ENCODE data around the gene PREX1.

Gene PREX1

GRCh38 chr20:48808382-48809034 is 19.3 kb downstream of the PREX1 start:
- no peak for DNase-seq

GRCh38 chr20:48807586-48808381 is 20.0 kb downstream of the PREX1 start:
- DNase-seq, result no peak

DNA sequence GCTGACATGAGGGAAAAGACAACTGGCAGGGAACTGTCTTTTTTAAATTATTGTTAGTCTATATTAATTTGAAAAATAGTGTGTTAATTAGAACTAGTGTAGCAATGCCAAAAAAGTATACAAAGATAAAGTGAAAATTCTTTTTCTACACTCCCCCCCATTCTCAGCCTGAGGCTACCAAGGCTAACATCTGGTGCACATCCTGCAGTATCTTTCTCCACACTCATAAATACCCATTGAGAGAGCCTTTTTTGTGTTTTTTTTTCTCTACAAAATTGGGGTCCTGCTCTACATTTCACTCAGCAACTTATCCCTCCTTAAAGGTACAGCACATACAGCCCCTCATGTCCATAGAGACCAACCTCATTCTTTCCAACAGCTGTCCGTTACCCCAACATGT is 20.7 kb downstream of the PREX1 start:
- no peak for DNase-seq

- DNase-seq, result no peak
Observed at GRCh38 chr20:48805716-48806115, 22.1 kb downstream of the PREX1 start.

GRCh38 chr20:48805286-48805685 is 22.5 kb downstream of the PREX1 start:
- DNase-seq, result no peak

GRCh38 chr20:48804300-48804980 is 23.4 kb downstream of the PREX1 start:
- no peak for DNase-seq

DNA sequence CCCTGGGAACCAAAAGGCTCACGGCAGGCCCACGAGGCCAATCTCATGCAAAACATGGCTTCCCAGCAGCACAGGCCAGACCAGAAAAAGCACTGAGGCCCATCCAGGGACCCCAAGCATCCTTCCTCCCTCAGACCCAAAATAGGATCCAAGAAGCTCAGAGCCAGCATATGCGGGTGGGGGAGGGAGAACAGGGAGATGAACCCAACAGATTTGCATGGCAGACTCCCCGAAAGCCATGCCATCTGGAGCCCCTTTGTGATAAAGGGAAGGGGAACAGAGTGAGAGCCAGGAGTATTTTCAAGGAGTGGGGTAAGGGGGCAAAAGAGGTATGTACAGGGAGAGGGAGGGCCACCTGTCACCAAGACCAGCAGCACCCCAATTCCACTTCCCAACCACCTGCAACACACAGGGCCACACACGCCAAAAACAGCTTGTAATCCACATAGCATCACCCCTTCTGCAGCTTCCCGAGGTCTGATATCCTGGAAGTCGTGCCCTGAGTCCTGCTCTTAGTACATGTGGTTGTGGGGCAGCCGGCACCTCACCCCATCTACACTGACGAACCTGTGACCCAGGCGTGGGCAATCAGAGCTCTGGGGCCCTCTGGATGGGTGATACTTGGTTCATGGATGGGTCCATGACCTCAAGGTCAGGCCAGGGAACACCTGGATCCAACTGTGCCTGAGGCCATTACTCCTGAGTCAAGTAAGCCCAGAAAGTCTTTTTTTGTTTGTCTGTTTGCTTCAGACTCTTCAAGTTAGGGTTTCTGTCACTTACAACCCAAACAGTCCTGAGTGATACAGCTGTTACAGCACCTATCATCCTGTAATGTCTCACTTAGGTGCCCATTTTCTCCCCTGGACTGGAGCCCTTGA is 24.4 kb downstream of the PREX1 start:
- DNase-seq, result no peak

GRCh38 chr20:48802647-48803046 is 25.2 kb downstream of the PREX1 start:
- DNase-seq, result no peak

- no peak for DNase-seq
Observed at GRCh38 chr20:48802216-48802615, 25.6 kb downstream of the PREX1 start.

- DNase-seq, result no peak
Observed at GRCh38 chr20:48801197-48801596, 26.6 kb downstream of the PREX1 start.

- no peak for DNase-seq
Observed at GRCh38 chr20:48800177-48800576, 27.6 kb downstream of the PREX1 start.

- DNase-seq, result no peak
Observed at GRCh38 chr20:48799328-48800105, 28.3 kb downstream of the PREX1 start.

GRCh38 chr20:48797850-48798747 is 29.7 kb downstream of the PREX1 start:
- no peak for DNase-seq

GRCh38 chr20:48797275-48797825 is 30.4 kb downstream of the PREX1 start:
- no peak for DNase-seq

DNA sequence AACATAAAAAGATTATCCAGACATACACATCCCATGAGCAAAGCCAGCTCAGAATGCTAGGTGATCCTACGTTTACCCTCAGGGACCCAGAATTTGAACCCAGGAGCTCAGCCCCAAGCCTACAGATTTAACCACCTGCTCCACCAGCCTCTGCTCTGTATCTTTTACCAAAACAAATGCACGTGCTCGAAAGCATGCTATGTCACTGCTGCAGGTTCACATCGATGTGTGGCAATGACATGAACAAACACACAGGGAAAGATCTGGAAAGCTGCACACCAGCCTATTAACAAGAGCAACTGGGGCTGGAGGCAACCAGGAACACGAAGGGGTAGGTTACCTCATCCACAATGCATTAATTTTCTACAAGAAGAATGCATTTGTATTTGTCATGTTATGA is 32.1 kb downstream of the PREX1 start:
- DNase-seq, result no peak

- DNase-seq, result no peak
Observed at GRCh38 chr20:48794816-48795457, 32.9 kb downstream of the PREX1 start.

DNA sequence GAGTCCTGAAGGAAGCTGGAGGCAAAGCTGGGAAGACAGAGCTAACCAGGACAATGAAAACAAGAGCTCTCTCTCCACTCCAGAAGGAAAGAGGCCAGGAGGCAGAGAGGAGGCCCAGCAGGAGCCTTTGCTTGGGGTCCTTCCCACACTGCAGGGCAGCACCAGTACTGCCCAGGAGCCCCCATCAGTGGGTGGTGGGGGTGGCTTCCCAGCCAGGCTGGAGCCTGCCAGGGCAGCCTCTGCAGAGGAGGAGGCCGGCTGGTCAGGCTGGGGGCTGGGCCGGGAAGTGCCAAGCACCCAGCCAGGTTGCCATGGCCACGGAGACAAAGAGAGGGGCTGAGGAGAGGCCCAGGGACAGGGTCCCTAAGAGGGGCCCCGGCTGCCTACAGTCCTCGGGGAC is 33.4 kb downstream of the PREX1 start:
- DNase-seq, result no peak

DNA sequence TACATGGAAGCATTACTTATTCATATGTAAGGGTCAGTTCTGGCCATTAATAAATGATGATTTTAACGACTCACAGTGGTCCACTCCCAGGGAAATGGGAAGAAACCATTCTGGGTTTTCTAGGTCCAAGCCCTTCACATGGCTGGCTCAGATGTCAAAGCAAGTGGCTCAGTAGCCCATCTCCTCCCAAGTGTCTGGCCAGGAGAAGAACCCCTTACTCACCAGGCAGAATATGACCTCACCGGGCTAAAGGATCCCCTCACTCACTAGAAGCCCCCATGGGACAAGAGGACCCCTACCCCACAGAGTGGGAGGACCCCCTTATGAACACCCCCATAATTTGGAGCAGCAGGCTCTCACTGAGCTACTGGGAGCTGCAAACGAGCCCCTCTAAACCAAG is 34.0 kb downstream of the PREX1 start:
- DNase-seq, result no peak

- no peak for DNase-seq
Observed at GRCh38 chr20:48791666-48792071, 36.1 kb downstream of the PREX1 start.

DNA sequence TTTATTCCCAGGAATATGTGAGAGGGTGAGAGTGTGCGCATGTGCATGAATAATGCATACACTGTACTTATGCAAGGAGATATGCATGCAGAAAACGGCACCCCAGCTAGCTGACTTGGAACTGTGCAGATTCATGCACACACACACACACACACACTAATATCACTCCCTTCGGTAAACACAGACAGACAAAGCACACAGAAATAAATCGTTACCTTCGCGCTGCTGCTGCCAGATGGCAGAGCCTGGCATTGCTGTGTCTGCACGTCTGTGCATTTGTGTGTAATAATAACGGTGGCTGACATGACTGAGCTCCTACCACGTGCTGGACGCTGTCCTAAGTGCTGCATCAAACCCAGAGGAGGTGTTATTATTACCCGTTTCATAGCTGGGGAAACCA is 36.8 kb downstream of the PREX1 start:
- DNase-seq, result no peak

All from activated CD4-positive, alpha-beta T cell treated with anti-CD3 and anti-CD28 coated beads, Interleukin-2, amount 50 U/mL, for 1 hour (primary cell).